Measurements from ENCODE around the gene MAG. TPM values are rescaled to one million over a fixed set of nuclear protein-coding genes. Genes with fewer than 3 reads are reported as not detected.

The MAG gene
- polyA plus RNA-seq, 3 donors: not detected

- H3K79me2 ChIP-seq (ENCODE audit: insufficient read depth, low read length): no peaks in the 10 kb centered on the region
- Mint-ChIP-seq H3K4me1 (peaks cover 21% of the 10 kb centered on the region), H3K27ac (no peak overlapping the region), H3K4me3 (no peak overlapping the region), H3K27me3 (ENCODE audit: low read depth in 3 of 3) (peaks cover 6 to 11% (median 10%) of the 10 kb centered on the region in 3 donors), H3K36me3 (peaks cover 0 to 2% of the 10 kb centered on the region in 2 donors), H3K9me3 (no peaks in the 10 kb centered on the region)
- no peak for DNase-seq
- no peak for TF ChIP-seq CTCF (IDR thresholded peaks at IDR 0.05)
- H3K4me3 ChIP-seq (replicated peaks in 1 of 3; ENCODE audit: low read depth in 2 of 3, low read length in 3 of 3): no peak overlapping the region
- no peak overlapping the region for H3K27ac ChIP-seq (ENCODE audit: low read depth in 1 of 2, low read length in 2 of 2)
- H3K9me3 ChIP-seq (replicated peaks in 1 of 2; ENCODE audit: control insufficient read depth in 1 of 2, insufficient read depth in 1 of 2, low read length in 2 of 2): no peaks in the 10 kb centered on the region
- WGBS (ENCODE audit: insufficient coverage): over 99% methylated on average over 12 of the region's 14 CpGs
- H2AFZ ChIP-seq (ENCODE audit: insufficient read depth, low read depth, low read length, poor library complexity, severe bottlenecking): no peak overlapping the region
- H3K4me2 ChIP-seq (replicated peaks; ENCODE audit: extremely low read depth, low read length, poor library complexity, severe bottlenecking): no peak overlapping the region
- no peaks in the 10 kb centered on the region for H4K20me1 ChIP-seq (ENCODE audit: insufficient read depth, low read length)
- H3K9ac ChIP-seq (ENCODE audit: insufficient read depth, low read length, poor library complexity, severe bottlenecking): no peak overlapping the region
- no peaks in the 10 kb centered on the region for H3K27me3 ChIP-seq (ENCODE audit: control insufficient read depth in 2 of 2, insufficient read depth in 2 of 2, low read length in 2 of 2)
- H3K36me3 ChIP-seq (replicated peaks in 1 of 2; ENCODE audit: control insufficient read depth in 1 of 2, insufficient read depth in 2 of 2, low read length in 2 of 2): no peaks in the 10 kb centered on the region
- peaks cover 17 to 28% of the 10 kb centered on the region in 2 donors for H3K4me1 ChIP-seq (ENCODE audit: control insufficient read depth in 1 of 2, insufficient read depth in 2 of 2, low read length in 2 of 2)
- intact Hi-C loops (cut with micrococcal nuclease): no loop called here
These were observed 39.7 kb downstream of the MAG start for GRCh38 chr19:35331551-35332214.

- WGBS (ENCODE audit: insufficient coverage): 35% methylated on average over 12 of the region's 12 CpGs
- Histone ChIP-seq H3K27ac (ENCODE audit: low read depth in 1 of 2, low read length in 2 of 2) (no peak overlapping the region), H3K36me3 (replicated peaks in 1 of 2; ENCODE audit: control insufficient read depth in 1 of 2, insufficient read depth in 2 of 2, low read length in 2 of 2) (no peaks in the 10 kb centered on the region), H3K9me3 (replicated peaks in 1 of 2; ENCODE audit: control insufficient read depth in 1 of 2, insufficient read depth in 1 of 2, low read length in 2 of 2) (no peaks in the 10 kb centered on the region), H3K9ac (ENCODE audit: insufficient read depth, low read length, poor library complexity, severe bottlenecking) (no peak overlapping the region), H3K4me1 (ENCODE audit: control insufficient read depth in 1 of 2, insufficient read depth in 2 of 2, low read length in 2 of 2) (peaks cover 13 to 20% of the 10 kb centered on the region in 2 donors), H3K79me2 (ENCODE audit: insufficient read depth, low read length) (no peaks in the 10 kb centered on the region), H3K4me3 (replicated peaks in 1 of 3; ENCODE audit: low read depth in 2 of 3, low read length in 3 of 3) (no peak overlapping the region), H3K27me3 (ENCODE audit: control insufficient read depth in 2 of 2, insufficient read depth in 2 of 2, low read length in 2 of 2) (no peaks in the 10 kb centered on the region), H2AFZ (ENCODE audit: insufficient read depth, low read depth, low read length, poor library complexity, severe bottlenecking) (no peak overlapping the region), H3K4me2 (replicated peaks; ENCODE audit: extremely low read depth, low read length, poor library complexity, severe bottlenecking) (no peak overlapping the region), H4K20me1 (ENCODE audit: insufficient read depth, low read length) (no peaks in the 10 kb centered on the region)
- H3K4me1 Mint-ChIP-seq: peaks cover 17% of the 10 kb centered on the region
- no peak overlapping the region for H3K4me3 Mint-ChIP-seq
- no peak for DNase-seq
- TF ChIP-seq CTCF (IDR thresholded peaks at IDR 0.05): no peak
- intact Hi-C loops (cut with micrococcal nuclease): no loop called here
- peaks cover 0 to 2% of the 10 kb centered on the region in 2 donors for H3K36me3 Mint-ChIP-seq
- H3K27me3 Mint-ChIP-seq (ENCODE audit: low read depth in 3 of 3): peaks cover 8 to 11% (median 10%) of the 10 kb centered on the region in 3 donors
- H3K9me3 Mint-ChIP-seq: peaks cover 0 to 2% (median 0%) of the 10 kb centered on the region in 7 donors
- H3K27ac Mint-ChIP-seq: peak overlapping the region in 2 of 7 donors; percentile 24 to 32
These were observed 40.9 kb downstream of the MAG start for GRCh38 chr19:35332817-35333216.

Measured in CD14-positive monocyte (primary cell).